Dendritic cell treated with granulocyte-macrophage colony-stimulating factor and Interleukin-4, amounts not matched to agents 40 ng/mL and 50 ng/mL, for 4 days (primary cell): ENCODE measurements around the gene ACCS.

Experiments
- H3K27ac Mint-ChIP-seq: one replicate; pipeline ENCODE4 v1.8.0; 2022; ENCODE audit warnings: mild to moderate bottlenecking, mixed read lengths
- H3K27me3 Mint-ChIP-seq: one replicate; pipeline ENCODE4 v1.8.0; 2022; ENCODE audit warnings: mild to moderate bottlenecking, mixed read lengths
- H3K36me3 Mint-ChIP-seq: one replicate; pipeline ENCODE4 v1.8.0; 2022; ENCODE audit warnings: low read depth, mixed read lengths
- H3K4me1 Mint-ChIP-seq: one replicate; pipeline ENCODE4 v1.8.0; 2022; ENCODE audit warnings: low read depth, mixed read lengths
- H3K4me3 Mint-ChIP-seq: one replicate; pipeline ENCODE4 v1.8.0; 2022; ENCODE audit warnings: mild to moderate bottlenecking, moderate library complexity, mixed read lengths
- H3K9me3 Mint-ChIP-seq: one replicate; pipeline ENCODE4 v1.8.0; 2022; ENCODE audit warnings: mixed read lengths
- intact Hi-C: fragments of 100-400 bp; cut with micrococcal nuclease; formaldehyde crosslinking; loops from one replicate; pipeline ENCODE4 v1.15.0; 2022

ACCS gene

DNA sequence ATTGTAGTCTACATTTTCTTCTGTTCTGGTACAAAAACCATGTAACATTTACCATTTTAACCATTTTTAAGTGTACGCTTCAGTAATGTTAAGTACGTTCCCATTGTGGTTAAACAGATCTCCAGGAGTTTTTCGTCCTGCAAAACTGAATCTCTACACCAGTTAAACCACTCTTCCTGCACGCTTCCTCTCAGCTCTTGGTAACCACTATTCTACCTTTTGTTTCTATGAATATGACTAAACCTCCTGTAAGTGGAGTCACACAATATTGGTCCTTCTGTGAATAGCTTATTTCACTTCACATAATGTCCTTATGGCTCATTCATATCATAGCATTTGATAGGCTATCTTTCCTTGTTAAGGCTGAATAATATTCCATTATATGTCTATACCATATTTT lies 22.3 kb downstream of the ACCS start:
- Mint-ChIP-seq H3K36me3 (peaks cover 16% of the 10 kb centered on the region), H3K9me3 (peaks cover 9% of the 10 kb centered on the region), H3K27me3 (no peaks in the 10 kb centered on the region), H3K4me1 (no peaks in the 10 kb centered on the region), H3K27ac (no peak overlapping the region), H3K4me3 (no peak overlapping the region)
- intact Hi-C loops, result no loop called here

DNA sequence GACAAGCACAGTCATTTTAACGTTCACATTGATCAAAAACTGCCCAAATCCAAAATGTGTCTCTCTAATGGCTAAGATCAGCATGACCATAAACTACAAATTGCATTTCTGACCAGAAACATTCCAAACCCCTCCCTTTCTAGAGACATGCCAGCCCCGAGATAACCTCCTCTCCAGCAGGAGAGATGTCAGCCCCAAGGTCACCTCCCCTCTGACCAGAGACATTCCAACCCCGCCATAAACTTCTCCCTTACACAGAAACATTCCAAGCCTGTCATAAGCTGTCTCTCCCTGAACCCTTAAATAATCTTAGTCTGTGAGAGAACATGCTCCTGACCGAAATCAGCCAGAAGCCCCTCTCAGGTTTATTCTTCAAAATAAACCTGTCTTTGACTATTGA lies 22.8 kb downstream of the ACCS start:
- no peak overlapping the region for H3K4me3 Mint-ChIP-seq

DNA sequence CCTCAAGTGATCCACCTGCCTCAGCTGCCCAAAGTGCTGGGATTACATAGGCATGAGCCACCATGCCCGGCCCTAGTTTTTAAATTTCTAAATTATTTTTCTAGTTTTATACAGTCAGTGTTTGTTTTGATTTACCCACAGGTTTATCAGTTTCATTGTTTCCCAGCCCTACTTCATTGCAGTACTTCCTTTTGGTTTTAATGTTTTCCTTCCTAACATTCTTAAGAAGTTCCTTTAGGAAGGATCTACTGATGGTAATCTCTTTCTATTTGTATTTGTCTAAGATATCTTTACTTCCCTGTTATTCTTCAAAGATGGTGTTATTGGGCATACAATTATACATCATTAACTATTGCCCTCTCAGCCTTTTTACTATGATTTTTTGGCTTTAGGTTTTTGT lies 24.5 kb downstream of the ACCS start:
- Mint-ChIP-seq H3K9me3 (peaks cover 5% of the 10 kb centered on the region), H3K4me3 (no peak overlapping the region), H3K27ac (no peak overlapping the region), H3K4me1 (no peaks in the 10 kb centered on the region), H3K27me3 (peaks cover 3% of the 10 kb centered on the region), H3K36me3 (peaks cover 9% of the 10 kb centered on the region)
- intact Hi-C loops, result no loop called here

More for the DNA sequence above, 22.8 kb downstream of the ACCS start:
- H3K36me3 Mint-ChIP-seq, result peaks cover 11% of the 10 kb centered on the region
- H3K4me1 Mint-ChIP-seq, result no peaks in the 10 kb centered on the region
- H3K9me3 Mint-ChIP-seq, result peaks cover 9% of the 10 kb centered on the region
- intact Hi-C loops, result no loop called here
- H3K27ac Mint-ChIP-seq, result no peak overlapping the region
- H3K27me3 Mint-ChIP-seq, result no peaks in the 10 kb centered on the region

DNA sequence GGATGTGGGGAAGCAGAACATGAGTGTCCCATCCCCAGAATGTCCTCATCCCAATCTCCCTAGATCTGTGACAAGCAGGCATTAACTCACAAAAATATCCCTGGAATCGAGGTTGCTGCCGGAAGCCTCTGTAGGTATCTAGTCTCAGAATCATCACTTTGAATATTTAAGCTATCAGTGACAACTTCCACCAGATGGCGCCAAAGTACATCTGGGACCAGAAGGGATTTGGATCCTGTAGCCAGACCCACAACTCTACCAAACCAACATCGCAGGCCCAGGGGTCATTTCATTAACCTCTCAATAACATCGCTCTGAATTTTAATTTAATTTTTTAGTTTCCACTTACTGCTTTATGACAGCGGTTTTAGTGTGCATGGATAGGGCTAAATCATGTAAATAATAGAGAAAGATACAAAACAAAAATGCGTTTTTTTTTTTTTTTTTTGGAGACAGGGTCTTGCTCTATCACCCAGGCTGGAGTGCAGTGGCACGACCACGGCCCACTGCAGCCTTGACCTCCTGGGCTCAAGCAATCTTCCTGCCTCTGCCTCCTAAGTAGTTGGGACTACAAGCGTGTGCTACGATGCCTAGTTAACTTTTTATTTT lies 28.3 kb downstream of the ACCS start:
- Mint-ChIP-seq H3K27ac (no peak overlapping the region), H3K27me3 (peaks cover 6% of the 10 kb centered on the region), H3K36me3 (no peaks in the 10 kb centered on the region), H3K9me3 (no peaks in the 10 kb centered on the region), H3K4me1 (peaks cover 6% of the 10 kb centered on the region), H3K4me3 (no peak overlapping the region)
- intact Hi-C loops, result loop anchor here (2.0 kb wide), 2 partner anchors 28 to 444 kb away; partner anchors contain the start of gene ACCS

DNA sequence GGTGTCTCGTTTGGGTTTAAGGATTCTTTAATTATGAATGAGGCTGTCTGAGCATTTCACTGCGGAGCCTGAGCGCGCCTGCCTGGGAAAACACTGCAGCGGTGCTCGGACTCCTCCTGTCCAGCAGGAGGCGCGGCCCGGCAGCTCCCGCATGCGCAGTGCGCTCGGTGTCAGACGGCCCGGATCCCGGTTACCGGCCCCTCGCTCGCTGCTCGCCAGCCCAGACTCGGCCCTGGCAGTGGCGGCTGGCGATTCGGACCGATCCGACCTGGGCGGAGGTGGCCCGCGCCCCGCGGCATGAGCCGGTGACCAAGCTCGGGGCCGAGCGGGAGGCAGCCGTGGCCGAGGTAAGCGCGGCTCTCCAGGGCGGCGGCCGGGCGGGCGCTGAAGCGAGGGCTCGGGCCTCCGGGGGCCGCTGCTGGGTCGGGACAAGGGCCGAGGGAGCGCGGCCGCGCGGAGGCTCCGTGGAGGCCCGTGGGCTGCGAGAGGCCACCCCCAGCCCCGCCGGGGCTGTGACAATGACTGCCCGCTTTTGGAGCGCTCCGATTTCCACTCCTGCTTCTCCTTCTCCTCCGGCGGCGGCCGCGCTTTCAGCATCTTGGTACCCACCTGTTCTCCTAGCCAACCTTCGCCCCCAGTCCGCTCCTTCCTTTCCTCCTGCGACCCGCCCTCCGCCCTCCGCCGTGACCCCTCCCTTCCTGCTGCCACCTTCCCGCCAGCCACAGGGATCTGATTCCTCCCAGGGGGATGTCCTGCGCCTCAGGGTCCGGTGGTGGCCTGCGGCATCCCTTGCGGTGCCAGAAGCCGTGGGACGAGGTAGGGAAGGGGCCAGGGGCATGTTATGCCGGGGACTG lies 29.7 kb downstream of the ACCS start, which contains the start of gene EXT2:
EXT2 (plus strand) TSS at position 173 of the 854 bp plus-strand sequence. CDS start 12,035 bp downstream, outside the sequence.
- Mint-ChIP-seq H3K27ac (no peak within 1 kb of the TSS), H3K4me1 (peaks cover 6% of the 10 kb centered on the region), H3K9me3 (no peaks in the 10 kb centered on the region), H3K27me3 (peaks cover 6% of the 10 kb centered on the region), H3K36me3 (no peaks in the 10 kb centered on the region), H3K4me3 (peak within 1 kb of the TSS; percentile 80)
- intact Hi-C loops, result loop anchor here (2.0 kb wide), 2 partner anchors 29 to 443 kb away; partner anchors contain the start of gene ACCS

DNA sequence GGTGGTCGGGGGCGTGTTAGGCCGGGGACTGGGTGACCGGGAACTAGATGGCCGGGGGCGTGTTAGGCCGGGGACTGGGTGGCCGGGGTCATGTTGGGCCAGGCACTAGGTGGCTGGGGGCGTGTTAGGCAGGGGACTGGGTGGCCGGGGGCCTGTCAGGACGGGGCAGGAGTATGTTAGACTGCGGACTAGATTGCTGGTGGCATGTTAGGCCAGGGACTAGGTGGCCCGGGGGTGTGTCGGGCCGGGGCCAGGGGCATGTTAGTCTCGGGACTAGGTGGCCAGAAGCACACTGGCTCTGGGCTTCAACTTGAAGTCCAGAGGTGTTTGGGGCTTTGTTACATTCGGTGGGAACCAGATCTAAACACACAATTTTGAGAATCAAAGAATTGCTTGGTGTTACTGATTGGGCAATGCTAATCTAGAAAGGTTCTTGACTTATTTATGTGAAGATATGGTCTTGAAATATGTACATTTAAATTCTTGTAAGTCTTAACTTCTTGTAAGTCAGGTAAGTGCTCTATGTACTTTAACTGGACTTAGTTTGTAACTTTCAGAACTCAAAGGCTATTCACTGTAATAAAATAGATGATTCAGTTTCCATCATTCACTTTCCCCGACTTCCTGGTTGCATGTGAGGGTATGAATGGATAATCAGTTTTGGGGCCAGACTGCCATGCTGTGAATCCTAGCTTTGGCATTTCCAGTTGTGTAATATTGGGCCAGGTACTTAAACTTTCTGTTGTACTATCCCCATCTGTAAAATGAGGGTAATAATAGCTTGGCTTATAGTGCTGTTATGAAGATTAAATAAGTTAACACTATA lies 30.5 kb downstream of the ACCS start:
- intact Hi-C loops, result no loop called here
- H3K36me3 Mint-ChIP-seq, result no peaks in the 10 kb centered on the region
- no peak overlapping the region for H3K27ac Mint-ChIP-seq
- no peaks in the 10 kb centered on the region for H3K9me3 Mint-ChIP-seq
- H3K4me3 Mint-ChIP-seq, result peak overlapping the region; percentile 80
- peaks cover 6% of the 10 kb centered on the region for H3K27me3 Mint-ChIP-seq
- H3K4me1 Mint-ChIP-seq, result peaks cover 6% of the 10 kb centered on the region

DNA sequence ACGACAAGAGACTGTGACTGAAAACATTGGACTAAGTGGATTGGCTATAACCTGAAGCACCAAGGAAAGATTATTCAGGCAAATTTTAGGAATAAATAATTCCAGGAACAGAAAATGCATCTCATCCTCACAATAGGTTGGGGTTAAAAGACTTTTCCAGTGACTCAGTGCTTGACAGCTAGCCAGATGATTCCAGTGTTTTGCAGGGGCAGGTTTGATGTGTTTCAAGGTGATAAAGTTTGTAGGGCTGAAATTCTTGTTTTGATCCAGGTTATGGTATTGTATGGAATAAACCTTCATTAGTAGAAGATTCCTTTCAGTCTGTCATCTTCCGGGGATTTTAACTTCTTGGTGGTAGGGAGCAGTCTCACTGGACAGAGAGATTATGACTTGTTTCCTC lies 31.8 kb downstream of the ACCS start:
- no peak overlapping the region for H3K27ac Mint-ChIP-seq
- H3K4me3 Mint-ChIP-seq, result no peak overlapping the region
- H3K4me1 Mint-ChIP-seq, result peaks cover 12% of the 10 kb centered on the region
- H3K9me3 Mint-ChIP-seq, result no peaks in the 10 kb centered on the region
- intact Hi-C loops, result no loop called here
- peaks cover 6% of the 10 kb centered on the region for H3K27me3 Mint-ChIP-seq
- H3K36me3 Mint-ChIP-seq, result no peaks in the 10 kb centered on the region

DNA sequence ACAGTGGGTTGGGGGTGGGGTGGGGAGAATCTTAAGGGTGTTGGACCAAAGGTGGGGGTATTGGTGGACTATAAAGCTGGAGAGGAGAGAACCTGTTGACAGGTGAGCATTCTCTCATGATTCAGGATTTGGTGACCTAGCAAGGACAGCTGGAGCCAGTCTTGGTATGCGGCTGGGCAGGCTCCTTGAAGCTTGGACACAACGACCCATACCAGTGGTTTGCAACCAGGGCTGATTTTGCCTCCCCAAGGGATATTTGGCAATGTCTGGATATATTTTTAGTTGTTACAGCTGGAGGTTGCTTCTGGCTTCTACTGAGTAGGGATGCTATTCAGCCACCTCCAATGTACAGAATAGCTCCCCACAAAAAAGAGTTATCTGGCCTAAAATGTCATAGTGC lies 35.0 kb downstream of the ACCS start:
- Mint-ChIP-seq H3K27me3 (peaks cover 2% of the 10 kb centered on the region), H3K9me3 (no peaks in the 10 kb centered on the region), H3K4me1 (peaks cover 13% of the 10 kb centered on the region), H3K36me3 (no peaks in the 10 kb centered on the region), H3K4me3 (no peak overlapping the region), H3K27ac (no peak overlapping the region)
- intact Hi-C loops, result no loop called here

DNA sequence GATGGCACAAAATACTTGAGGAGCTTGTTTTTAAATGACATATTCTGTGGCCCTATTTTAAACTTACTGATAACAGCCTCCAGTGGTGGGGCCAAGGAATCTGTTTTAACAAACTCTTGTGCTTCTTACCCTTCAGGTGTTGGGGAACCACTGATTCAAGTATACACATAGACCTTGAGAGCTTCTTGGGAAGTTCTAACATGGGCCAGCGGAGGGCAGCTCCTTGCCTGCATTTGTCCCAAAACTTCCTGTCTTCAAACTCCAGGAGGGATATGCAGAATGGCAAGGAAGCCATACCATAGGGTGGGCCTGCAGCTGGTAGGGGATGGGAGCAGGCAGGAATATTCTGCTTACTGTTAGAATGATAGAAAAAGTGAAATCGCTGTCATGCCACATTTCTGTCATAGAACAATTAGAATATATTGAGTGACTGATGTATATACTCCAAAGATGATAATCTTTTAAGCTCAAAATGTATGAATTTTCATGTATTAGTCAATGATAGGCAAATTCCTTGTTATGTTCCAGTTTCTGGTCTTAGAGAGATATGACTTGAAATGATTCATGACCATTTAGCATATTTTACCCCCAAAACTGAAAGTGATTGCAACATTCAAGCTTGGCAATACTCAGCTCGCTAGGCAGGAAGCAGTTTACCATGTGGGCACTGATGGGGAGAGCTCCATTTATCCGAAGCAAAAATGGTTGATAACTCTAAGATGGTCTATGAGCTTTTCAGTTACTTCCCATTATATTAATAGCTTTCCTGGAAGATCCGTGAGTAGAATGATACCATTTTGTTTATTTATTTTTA lies 38.6 kb downstream of the ACCS start:
- no peak overlapping the region for H3K4me3 Mint-ChIP-seq
- H3K27ac Mint-ChIP-seq, result no peak overlapping the region
- intact Hi-C loops, result no loop called here
- peaks cover 19% of the 10 kb centered on the region for H3K36me3 Mint-ChIP-seq
- H3K27me3 Mint-ChIP-seq, result no peaks in the 10 kb centered on the region
- no peaks in the 10 kb centered on the region for H3K9me3 Mint-ChIP-seq
- H3K4me1 Mint-ChIP-seq, result peaks cover 8% of the 10 kb centered on the region

DNA sequence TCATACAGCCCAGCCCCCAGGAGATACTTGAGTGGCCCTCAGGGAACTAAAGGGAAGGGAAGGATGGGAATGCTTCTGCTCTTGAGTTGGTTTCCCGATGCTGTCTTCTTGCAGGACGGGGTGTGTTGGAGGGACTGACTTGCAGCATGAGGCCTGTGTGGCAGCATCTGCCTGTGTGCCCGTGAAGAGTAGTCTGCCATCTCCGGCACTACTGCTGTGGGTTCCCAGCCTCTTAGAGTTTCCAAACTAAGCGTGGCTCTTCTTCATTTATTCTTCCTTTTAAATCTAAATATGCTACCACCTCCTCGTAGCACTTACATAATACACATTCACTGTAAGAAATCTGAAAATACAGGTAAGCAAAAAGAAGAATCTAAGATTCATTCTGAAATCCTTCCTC lies 42.2 kb downstream of the ACCS start:
- peaks cover 7% of the 10 kb centered on the region for H3K4me1 Mint-ChIP-seq
- intact Hi-C loops, result no loop called here
- peaks cover 42% of the 10 kb centered on the region for H3K36me3 Mint-ChIP-seq
- no peaks in the 10 kb centered on the region for H3K9me3 Mint-ChIP-seq
- H3K4me3 Mint-ChIP-seq, result no peak overlapping the region
- no peaks in the 10 kb centered on the region for H3K27me3 Mint-ChIP-seq
- no peak overlapping the region for H3K27ac Mint-ChIP-seq

DNA sequence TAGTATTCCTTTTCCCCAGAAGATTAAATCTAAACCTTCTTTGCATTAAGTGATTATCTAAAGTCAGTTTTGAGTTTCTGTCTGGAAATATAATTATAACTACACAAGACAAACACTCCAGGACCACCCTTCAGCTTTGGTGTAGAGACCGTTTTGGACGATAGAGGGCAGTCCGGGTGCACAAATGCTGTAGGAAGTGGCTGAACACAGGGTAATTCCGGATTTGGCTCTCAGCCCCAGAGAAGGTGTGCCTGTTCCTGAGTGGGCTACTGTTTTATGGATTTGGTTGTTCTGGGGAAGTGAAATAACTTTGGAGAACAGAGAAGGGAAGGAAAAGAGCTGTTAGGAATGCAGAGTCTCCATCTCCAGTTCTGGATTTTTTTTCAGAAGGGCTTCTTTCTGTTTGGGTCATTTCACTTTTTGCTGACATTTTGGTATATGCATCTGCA lies 44.2 kb downstream of the ACCS start:
- Mint-ChIP-seq H3K27ac (no peak overlapping the region), H3K27me3 (no peaks in the 10 kb centered on the region), H3K36me3 (peaks cover 62% of the 10 kb centered on the region), H3K9me3 (no peaks in the 10 kb centered on the region), H3K4me3 (no peak overlapping the region), H3K4me1 (peaks cover 7% of the 10 kb centered on the region)
- intact Hi-C loops, result loop anchor here (1.0 kb wide), 1 partner anchor 428 kb away; no protein-coding TSS in a partner anchor

DNA sequence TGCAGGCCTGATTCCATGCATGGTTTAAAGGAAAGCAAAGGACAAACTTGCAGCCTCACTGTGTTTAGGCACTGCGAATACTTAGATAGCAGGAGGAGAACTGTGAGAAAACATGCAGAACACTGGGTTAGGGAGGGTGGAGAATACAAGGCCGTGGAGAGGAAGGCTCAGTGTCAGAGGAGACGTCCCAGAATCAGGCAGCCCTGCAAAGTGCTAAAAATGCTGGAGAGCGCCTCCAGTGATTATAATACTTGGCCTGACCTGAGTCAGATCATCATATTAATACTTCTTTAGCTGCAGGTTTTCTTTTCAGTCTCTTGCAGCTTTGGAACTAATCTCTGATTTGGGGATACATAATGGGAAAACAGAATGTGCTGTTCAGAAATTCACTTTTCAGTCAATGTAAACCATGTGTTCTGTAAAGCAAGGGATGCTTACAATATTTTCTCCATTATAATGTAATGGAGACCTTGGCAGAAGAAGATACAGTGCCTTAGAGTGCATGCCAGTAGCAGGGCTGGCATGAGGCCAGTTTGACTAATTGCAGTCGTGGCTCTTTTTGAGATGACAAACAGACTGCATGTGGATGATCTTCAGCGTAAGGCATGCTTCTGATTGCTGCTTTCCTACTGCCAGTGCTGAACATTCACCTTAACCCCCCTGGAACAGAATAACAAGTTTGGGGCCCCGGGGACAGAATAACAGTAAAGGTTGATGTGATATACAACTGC lies 46.2 kb downstream of the ACCS start:
- intact Hi-C loops, result no loop called here
- Mint-ChIP-seq H3K27me3 (no peaks in the 10 kb centered on the region), H3K36me3 (peaks cover 69% of the 10 kb centered on the region), H3K9me3 (no peaks in the 10 kb centered on the region), H3K4me1 (peaks cover 20% of the 10 kb centered on the region), H3K27ac (no peak overlapping the region), H3K4me3 (no peak overlapping the region)

DNA sequence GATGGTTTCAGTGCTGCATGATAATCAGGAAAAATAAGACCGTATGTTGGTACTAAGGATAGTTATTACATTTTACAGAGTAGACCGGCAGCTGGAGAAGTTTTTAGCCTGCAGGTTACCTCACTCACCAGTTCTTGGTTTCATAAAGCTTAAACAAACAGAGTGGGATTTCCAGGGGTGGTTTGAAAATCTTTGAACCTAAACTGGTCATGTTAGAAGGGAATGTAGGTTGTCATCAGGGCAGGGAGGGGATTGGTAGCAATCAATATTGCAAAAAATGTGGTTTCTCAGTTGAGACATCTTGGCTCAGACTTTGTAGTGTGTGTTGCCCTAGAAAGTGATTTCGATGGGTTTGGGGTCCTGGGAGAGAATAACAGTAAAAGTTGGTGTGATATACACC lies 46.9 kb downstream of the ACCS start:
- peaks cover 68% of the 10 kb centered on the region for H3K36me3 Mint-ChIP-seq
- no peaks in the 10 kb centered on the region for H3K9me3 Mint-ChIP-seq

More for the DNA sequence above, 46.9 kb downstream of the ACCS start:
- intact Hi-C loops, result no loop called here
- Mint-ChIP-seq H3K27me3 (no peaks in the 10 kb centered on the region), H3K27ac (no peak overlapping the region), H3K4me3 (no peak overlapping the region), H3K4me1 (peaks cover 20% of the 10 kb centered on the region)
